ENCODE data around the gene CFAP161.

CFAP161 gene, protein sequence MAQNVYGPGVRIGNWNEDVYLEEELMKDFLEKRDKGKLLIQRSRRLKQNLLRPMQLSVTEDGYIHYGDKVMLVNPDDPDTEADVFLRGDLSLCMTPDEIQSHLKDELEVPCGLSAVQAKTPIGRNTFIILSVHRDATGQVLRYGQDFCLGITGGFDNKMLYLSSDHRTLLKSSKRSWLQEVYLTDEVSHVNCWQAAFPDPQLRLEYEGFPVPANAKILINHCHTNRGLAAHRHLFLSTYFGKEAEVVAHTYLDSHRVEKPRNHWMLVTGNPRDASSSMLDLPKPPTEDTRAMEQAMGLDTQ

GRCh38 chr15:81133782-81134461 is at the start of gene CFAP161:
CFAP161 (plus strand) TSS chr15:81134270; CDS start chr15:81134330, 60 bp downstream.
- peak; percentile 36 for DNase-seq

DNA sequence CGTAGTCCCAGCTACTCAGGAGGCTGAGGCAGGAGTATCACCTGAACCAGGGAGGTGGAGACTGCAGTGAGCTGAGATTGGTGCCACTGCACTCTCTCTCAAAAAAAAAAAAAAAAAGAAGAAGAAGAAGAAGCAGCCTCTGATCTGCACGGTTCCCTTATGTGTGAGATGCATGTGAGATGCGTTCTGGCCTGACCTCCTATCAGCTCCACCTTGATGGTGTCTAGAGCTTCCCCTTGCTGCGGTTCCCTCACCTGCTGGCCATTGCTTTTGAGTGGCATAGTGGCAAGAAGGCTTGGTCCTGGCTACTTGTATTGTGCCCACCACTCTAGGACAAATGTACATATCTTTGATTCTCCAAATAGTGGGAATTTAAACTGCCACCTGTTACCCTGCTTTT is 49.4 kb upstream of the CFAP161 start:
- no peak for DNase-seq

DNA sequence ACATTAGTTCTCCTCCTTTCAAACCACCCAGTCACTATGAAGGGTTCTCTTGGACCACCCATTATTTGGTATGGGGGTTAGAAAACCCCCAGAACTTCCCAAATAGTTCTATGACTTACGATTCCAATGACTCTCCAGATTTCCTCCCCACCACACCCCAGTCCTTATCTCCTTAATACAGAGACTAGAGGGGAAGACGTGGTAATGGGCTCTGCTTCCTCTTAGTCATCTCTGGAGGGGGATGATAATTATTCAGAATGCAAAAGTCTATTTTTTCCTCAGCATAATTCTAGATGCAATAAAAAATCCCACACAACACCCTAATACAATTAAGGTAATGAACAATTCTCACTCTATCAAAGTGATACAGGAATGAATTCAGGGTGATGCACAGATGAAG is 48.9 kb upstream of the CFAP161 start:
- DNase-seq: no peak

GRCh38 chr15:81085898-81086297 is 48.2 kb upstream of the CFAP161 start:
- no peak for DNase-seq

DNA sequence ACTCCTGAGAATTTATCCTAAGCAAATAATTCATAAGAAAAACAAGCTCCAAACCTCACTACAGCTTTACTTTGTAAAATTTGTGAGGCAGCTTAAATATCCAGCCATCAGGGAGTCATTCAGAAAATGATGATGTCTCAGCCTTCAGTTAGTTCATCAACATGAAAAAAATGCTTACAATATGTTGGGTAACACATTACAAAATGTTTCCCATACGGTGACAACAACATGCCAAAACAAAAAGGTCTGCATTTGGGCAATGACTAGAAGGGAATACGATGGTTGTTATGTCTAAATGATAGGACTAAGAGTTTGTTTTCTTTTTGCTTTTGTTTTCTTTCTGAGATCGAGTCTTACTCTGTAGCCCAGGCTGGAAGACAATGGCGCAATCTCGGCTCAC is 47.0 kb upstream of the CFAP161 start:
- DNase-seq: no peak

- no peak for DNase-seq
Measured at GRCh38 chr15:81087694-81088093, 46.4 kb upstream of the CFAP161 start.

GRCh38 chr15:81088470-81089013 is 45.5 kb upstream of the CFAP161 start:
- DNase-seq: no peak

GRCh38 chr15:81091889-81092558 is 42.0 kb upstream of the CFAP161 start:
- DNase-seq: no peak

DNA sequence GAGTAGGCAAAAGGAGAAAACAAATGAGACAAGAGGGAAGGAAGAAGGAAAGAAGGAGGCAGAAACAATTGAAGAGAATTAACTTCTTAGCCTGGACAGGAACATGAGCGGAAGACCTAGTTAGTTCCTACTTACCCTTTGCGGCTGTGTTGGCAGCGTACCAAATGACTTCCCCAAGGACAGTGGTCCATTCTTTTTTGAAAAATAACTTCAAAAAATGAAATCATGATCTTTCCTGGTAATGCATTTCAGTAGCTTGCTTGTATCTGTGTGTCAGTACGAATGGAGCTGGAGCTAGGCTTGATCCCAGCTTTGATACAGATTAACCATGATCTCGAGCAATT is 41.5 kb upstream of the CFAP161 start:
- DNase-seq: no peak

- DNase-seq: no peak
Measured at GRCh38 chr15:81093961-81094360, 40.1 kb upstream of the CFAP161 start.

GRCh38 chr15:81095690-81096365 is 38.2 kb upstream of the CFAP161 start:
- no peak for DNase-seq

DNA sequence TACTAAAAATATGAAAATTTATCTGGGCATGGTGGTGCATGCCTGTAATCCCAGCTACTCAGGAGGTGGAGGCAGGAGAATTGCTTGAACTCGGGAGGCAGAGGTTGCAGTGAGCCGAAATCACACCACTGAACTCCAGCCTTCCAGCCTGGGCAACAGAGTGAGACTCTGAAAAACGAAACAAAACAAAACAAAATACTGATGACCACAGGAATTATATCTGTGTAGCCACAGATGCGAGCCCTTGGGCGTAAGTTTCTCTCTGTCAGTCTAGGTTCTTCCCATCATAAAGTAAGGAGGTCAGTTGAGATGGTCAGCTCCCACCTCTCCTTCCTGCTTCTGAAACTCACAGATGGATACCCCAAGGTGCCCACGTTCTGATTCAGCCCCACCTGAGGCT is 37.7 kb upstream of the CFAP161 start:
- no peak for DNase-seq

DNA sequence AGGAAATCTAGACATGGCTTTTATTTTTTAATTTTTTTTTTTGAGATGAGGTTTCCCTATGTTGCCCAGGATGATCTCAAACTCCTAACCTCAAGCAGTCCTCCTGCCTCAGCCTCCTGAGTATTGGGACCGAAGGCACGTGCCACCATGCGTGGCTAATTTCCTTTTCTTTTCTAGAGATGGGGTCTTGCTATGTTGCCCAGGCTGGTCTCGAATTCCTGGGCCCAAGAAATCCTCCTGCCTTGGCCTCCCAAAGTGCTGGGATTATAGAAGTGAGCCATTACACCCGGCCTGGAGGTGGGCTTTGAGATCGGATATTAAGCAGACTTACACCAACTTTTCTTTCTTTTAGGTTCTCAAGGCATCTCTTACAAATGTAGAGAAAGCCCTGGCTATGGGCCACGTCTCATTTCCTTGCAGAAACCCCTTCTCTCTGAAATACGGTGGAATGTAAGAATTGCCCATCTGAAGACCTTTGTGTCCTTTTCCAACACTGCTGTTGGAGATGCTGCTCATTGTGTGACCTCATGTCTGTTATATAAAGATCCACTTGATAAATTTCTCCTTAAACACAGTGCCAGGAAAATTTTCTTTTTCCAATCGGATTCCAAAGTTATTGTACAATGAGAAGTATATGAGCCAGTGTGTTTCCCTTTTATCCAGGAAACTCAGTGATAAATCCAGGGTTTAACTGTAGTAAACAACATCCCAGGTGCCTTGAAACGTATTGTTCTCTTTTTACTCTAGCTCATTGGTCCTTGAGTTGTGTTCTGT is 36.8 kb upstream of the CFAP161 start:
- DNase-seq: no peak

DNA sequence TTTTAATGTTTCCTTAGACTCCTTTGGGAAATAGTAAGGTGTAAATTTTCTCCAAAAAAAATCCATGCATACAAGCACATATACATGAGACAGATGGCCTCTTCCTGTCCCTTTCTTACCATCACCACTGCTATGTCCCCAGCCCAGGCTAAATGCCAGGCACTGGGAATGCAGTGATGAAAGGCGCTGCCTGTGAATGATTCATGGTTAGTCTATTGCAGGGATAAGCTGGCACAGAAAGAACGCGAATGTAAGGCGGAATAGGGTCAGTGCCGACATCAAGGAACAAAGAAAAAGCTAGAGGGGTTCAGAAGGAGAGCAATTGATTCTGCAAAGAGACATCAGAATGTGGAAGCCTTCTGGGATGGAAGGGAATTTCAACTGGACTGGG is 36.2 kb upstream of the CFAP161 start:
- no peak for DNase-seq

DNA sequence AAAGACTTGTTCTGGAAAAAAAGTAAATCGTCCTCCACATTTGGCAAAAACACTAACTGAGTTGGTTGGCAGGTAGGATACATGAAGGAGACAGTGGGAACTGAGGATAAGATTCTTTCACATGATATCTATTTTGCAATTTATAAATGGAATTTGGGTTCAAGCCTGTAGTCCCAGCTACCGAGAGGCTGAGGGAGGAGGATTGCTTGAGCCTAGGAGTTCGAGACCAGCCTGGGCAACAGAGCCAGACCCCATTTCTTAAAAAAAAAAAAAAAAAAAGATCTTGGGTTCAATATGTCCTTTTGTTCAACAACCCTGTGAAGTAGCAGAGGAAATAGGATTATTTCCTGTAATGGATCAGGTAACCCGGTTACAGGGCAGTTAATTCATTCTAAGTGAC is 35.7 kb upstream of the CFAP161 start:
- no peak for DNase-seq

- no peak for DNase-seq
Measured at GRCh38 chr15:81098861-81099651, 35.0 kb upstream of the CFAP161 start.

- DNase-seq: no peak
Measured at GRCh38 chr15:81101894-81102815, 31.9 kb upstream of the CFAP161 start.

- DNase-seq: no peak
Measured at GRCh38 chr15:81103857-81104256, 30.2 kb upstream of the CFAP161 start.

GRCh38 chr15:81105545-81105944 is 28.5 kb upstream of the CFAP161 start:
- no peak for DNase-seq

DNA sequence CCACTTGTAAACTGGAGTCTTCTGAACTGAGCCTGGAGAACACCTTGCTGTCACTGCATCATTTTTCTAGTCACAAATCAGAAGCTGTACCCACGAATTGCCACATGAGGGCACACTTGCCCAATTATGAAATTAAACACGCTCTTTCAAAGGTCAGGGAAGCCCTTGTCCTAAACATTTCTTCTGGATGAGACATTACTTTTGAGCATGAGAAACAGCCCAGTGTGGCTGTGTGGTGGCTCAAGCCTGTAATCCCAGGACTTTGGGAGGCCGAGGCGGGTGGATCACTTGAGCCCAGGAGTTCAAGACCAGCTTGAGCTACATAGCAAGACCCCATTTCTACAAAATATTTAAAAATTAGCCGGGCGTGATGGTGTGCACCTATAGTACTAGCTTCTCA is 27.5 kb upstream of the CFAP161 start:
- DNase-seq: peak; percentile 27

DNA sequence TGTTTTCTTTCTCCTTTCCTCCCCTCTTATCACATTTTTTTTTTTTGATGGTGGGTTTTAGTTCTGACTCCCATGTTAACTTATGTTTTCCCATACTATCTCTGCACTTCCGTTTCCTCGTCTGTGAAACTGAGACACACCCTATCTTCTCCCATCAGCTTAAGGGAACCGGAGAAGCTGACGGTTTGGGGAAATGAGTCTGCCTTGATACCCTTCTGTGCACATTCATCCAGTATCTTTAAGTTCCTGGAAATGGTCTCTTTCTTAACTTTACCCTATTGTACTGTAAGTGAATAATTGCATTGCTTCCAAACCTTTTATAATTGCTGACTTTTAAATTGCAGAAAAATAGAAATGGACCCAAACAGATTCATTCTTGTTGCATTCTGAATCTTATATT is 26.2 kb upstream of the CFAP161 start:
- no peak for DNase-seq
